ENCODE results near the gene GPR62.

Gene GPR62

GRCh38 chr3:51934991-51935885, 19.9 kb upstream of the GPR62 start:
- no peak for DNase-seq (ENCODE audit: extremely low read depth, low read depth)
- TF ChIP-seq CTCF (IDR thresholded peaks at IDR 0.05; ENCODE audit: low read depth, low read length), result no peak

GRCh38 chr3:51935886-51936755, 19.1 kb upstream of the GPR62 start:
- TF ChIP-seq CTCF (IDR thresholded peaks at IDR 0.05; ENCODE audit: low read depth, low read length), result no peak
- DNase-seq (ENCODE audit: extremely low read depth, low read depth), result no peak

- DNase-seq (ENCODE audit: extremely low read depth, low read depth), result no peak
- TF ChIP-seq CTCF (IDR thresholded peaks at IDR 0.05; ENCODE audit: low read depth, low read length), result no peak
Observed at GRCh38 chr3:51937014-51937413, 18.2 kb upstream of the GPR62 start.

GRCh38 chr3:51937611-51938450, 17.4 kb upstream of the GPR62 start:
- no peak for TF ChIP-seq CTCF (IDR thresholded peaks at IDR 0.05; ENCODE audit: low read depth, low read length)
- DNase-seq (ENCODE audit: extremely low read depth, low read depth), result no peak

- DNase-seq (ENCODE audit: extremely low read depth, low read depth), result no peak
- no peak for TF ChIP-seq CTCF (IDR thresholded peaks at IDR 0.05; ENCODE audit: low read depth, low read length)
Observed at GRCh38 chr3:51938780-51939425, 16.3 kb upstream of the GPR62 start.

GRCh38 chr3:51940648-51941462, 14.3 kb upstream of the GPR62 start:
- no peak for TF ChIP-seq CTCF (IDR thresholded peaks at IDR 0.05; ENCODE audit: low read depth, low read length)
- DNase-seq (ENCODE audit: extremely low read depth, low read depth), result no peak

All from AG09319 (cell line).